Ramos (cell line): ENCODE data around the gene GHRHR.

Experiments
- in situ Hi-C: fragments of 300-500 bp; cut with MboI; formaldehyde crosslinking; loops from one replicate; pipeline ENCODE4 v1.14.3; 2022; ENCODE audit warnings: low sequenced_read_pairs; ENCODE audit not compliant: unreplicated experiment

GHRHR gene

DNA sequence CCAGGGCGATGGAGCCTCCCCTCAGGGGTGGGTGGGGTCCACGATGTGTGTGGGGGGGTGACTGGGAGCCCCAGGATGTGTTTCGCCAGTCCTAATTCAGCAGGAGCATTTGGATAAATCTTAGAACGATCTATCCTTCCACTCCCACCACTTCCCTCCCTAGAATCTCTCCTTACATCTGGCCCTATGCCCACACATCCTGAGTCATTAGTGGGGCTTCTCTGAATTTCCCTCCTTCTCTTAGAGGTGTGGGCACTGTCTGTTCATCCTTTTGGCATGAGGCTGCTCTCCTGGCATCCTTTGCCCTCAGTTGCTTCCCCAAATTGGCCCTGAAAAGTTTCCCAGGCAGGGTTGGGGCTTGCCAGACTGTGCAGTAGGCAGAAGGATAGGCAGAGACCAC lies 1.6 kb downstream of the GHRHR start:
- in situ Hi-C loops = no loop called here

DNA sequence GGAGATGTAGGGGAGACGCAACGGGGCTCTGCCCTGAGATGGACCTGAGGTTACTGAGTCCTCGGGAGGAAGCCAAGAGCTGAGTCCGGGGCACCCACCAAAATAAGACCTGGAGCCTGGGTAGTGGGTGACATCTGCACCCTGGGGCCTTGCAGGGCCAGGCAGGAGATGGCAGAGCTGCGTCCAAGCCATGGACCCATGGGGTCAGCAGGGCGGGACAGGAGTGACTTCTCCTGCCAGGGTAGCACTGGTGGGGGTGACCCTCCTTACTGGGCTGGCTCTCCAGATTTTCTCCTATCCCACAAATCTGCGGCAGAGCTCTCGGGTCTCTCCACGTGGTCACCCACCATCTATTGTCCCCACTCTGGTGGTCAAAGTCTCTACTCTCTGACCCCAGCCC lies 2.1 kb downstream of the GHRHR start:
- in situ Hi-C loops = no loop called here

DNA sequence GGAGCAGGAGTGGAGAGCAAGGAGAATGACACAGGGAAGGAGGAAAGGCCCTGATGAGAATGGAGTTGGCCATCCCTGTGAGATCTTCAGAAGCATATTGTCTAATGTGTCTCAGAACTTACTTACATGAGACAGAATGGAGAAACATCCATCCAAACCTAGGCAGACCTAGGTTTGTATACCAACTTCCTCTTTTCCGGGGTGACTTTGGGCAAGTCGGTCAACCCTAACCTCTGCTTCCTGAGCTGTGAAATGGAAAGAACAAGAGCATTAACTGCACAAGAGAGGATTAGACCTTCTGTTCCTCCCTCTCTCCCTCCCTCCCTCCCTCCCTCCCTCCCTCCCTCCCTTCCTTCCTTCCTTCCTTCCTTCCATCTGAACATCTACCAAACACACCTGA lies 4.5 kb downstream of the GHRHR start:
- in situ Hi-C loops = no loop called here

DNA sequence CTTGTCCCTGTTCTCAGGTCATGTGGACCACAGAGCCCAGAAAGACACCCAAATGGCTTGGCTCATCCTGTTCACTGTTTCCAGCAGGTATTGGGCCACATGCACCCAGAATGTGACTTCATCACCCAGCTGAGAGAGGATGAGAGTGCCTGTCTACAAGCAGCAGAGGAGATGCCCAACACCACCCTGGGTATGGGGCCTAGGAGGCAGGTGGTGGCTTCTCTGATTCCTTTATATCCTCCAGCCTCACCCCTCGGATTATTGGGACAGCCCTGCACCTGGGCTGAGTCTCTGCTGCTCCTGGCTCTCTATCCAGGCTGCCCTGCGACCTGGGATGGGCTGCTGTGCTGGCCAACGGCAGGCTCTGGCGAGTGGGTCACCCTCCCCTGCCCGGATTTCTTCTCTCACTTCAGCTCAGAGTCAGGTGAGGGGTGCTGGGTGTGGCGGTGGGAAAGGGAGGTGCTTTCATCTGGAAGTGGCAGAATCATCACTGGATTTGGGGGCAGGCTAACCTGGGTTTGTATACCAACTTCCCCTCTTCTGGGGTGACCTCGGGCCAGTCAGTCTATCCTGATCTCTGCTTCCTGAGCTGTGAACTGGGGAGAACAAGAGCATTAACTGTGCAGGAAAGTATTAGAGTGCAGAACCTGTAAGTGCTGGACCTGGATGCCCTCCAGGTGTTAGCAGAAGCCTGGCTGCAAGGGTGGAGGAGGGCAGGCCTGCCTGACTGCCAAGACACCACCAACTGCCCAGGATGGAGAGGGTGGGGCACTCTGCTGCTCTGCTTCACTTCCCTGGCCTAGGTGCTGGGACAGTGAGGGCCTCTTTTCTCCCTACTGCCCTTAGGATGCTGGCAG lies 5.2 kb downstream of the GHRHR start:
- in situ Hi-C loops = no loop called here

DNA sequence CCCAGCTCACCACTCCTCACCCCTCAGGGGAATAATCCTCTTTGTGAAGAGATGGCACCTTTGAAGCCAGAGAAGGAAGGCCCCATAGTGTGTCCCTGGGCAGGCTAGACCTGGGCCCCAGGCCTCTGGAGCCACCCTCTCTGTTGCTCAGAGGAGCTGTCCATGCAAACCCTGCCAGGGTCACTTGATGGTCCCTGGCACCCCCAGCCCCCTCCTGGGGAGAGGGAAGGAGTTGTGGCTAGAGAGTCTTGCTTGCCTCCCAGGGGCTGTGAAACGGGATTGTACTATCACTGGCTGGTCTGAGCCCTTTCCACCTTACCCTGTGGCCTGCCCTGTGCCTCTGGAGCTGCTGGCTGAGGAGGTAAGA lies 5.8 kb downstream of the GHRHR start:
- in situ Hi-C loops = no loop called here

DNA sequence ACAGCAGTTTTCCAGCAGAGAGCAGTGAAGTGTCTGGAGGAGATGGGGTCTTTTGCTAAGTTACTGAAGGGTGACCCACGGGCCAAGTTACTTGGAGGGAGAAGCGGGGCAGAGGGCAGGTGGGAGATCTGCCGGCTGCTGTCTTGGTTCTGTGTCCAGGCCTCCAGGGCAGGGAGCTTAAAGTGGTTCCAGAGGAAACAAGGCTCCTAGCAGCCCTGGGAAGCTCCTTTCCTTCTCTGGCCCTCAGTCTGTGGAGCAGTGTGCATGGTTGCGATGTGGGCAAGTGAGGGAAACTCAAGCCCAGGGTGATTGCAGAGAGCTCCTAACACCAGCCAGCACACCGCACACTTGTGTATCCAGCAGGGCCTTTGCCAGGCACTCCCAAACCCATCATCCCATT lies 6.3 kb downstream of the GHRHR start:
- in situ Hi-C loops = no loop called here

DNA sequence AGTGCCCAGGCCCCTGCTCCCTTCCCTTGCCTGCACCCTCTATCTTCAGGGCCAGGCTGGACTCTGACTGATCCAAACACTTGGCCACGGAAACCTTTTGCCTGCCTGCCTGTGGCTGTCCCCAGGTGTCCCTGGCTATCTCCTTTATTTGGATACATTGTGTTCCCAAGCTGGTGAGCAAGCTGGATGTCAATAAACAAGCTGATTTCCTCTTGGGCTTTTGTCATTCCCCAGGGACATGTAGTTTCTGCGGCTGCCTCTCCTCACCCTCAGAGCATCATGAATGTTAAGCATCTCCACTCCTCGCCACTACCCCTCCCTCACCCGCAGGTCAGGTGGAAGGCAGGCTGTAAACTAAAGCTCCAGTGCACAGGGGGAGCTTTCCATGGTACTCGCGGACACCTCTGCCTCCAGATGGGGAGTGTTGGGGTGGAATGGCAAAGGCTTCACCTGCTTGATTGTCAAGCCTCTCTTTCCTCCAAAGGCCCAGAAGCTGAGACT lies 6.9 kb downstream of the GHRHR start:
- in situ Hi-C loops = no loop called here

DNA sequence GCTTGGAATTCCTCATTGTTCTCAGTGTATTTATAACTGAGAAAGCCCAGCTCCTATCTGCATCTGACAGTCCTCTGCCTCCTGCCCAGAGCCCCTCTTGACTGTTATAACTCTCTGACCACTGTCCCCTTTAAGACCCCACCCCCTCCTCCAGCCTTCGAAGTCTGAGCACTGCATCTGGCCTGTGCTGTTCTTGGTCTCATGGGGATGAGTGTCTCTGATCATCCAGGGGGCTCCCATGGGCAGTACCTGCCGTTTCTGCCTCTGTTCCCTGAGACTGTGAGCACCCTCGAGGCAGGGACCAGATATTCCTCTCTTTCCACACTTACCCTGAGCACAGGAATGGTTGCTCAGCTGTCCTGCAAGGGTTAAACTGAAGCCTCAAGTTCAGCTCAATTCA lies 7.7 kb downstream of the GHRHR start:
- in situ Hi-C loops = no loop called here

DNA sequence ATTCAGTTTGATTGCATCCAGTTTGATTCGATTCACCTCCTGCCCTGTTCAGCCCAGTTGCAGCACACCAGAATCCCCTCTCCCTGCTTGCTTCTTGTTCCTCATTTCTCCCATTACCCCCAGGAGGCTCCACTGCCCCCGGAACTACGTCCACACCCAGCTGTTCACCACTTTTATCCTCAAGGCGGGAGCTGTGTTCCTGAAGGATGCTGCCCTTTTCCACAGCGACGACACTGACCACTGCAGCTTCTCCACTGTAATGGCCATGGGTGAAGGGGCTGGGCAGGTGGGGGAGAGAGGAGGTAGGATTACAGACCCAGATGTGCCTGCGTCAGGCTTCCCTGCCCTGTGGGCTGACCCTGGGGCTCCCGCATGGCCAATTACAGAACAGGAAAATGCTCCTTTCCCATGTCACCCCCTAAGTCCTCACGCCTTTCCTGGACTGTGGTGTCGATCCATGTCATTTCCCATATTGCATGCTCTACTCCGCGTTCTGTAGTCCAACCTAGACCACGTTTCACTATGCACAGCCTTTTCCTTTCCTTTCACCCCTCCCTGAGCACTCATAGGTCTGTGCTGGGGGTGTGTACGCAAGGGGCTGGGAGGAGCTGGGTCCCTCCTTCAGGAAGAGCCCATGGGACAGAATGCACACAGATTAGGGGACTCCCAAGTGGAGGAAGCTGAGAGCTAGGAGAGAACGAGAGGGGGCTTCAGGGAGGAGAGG lies 8.2 kb downstream of the GHRHR start:
- in situ Hi-C loops = no loop called here

DNA sequence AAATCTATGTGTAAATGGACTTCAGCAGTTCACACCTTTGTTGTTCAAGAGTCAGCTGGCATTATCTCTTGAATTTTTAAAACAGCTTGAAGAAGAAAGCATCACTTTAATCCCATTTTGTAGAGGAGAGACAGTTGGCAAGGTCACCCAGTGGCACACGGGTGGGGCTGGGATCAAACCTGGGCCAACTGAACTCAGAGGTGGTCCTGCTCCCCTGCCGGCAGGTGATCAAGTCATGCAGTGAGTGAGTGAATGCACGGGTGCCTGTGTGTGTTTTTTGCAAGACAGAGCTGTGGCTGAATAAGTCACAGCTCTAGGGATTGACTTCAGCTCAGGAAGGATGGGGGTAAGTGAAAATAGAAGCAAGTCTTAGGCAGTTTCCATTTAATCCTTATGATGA lies 9.5 kb downstream of the GHRHR start:
- in situ Hi-C loops = no loop called here

DNA sequence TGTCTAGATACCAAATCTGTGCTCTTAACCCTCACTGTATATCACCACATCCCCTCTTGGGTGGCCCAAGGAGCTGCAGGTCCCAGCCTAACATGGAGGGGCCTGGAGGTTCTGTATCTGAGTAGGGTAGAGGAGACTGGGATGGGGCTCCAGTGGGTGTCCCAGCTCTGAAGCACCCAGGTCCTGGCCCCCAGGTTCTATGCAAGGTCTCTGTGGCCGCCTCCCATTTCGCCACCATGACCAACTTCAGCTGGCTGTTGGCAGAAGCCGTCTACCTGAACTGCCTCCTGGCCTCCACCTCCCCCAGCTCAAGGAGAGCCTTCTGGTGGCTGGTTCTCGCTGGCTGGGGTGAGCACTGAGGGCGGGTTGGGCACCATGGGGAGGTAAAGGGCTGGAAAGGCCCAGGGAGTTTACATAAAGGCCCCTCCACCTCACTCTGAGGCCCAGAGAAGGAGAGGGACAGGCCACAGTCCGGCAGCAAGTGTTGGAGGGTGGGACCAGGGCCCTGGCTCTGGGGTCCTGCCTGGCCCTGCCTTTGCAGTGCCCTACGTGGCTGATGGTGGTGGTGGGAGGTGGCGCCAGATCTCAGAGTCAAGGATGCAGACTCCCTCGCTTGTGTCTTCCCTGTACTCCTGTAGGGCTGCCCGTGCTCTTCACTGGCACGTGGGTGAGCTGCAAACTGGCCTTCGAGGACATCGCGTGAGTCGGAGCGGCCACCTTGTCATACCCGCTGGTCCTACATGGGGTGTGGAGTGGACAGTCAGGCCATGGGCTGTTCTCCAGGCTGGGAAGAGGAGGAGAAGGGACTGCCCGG lies 10.2 kb downstream of the GHRHR start:
- in situ Hi-C loops = no loop called here

DNA sequence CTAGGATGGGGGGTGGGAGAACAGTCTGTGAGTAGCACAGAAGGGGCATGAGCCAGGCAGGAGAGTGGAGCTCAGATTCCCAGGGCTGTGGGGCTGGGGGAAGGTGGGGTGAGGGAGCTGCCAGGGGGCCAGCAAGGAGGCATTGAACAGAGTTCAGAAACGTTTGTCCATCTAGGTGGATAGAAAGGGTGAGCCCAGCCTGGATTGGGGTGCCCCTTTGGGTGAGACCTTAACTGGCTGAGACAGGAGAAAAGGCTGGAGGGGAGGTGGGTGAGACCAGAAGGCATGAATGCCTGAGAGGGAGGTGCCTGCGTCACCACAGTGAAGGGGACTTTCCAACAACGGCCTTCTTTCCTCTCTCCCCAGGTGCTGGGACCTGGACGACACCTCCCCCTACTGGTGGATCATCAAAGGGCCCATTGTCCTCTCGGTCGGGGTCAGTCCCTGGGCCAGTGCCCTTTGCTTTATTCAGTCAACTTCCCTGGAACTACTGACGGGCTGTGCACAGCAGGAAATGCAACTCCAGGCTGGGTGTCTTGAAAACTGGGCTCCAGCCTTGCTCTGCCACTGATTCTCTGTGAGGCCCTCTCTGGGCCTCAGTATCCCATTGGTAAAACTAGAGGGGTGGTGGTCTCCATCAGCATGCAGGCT lies 11.0 kb downstream of the GHRHR start:
- in situ Hi-C loops = loop anchor here (5.0 kb wide), 1 partner anchor 172 kb away; no protein-coding TSS in a partner anchor

DNA sequence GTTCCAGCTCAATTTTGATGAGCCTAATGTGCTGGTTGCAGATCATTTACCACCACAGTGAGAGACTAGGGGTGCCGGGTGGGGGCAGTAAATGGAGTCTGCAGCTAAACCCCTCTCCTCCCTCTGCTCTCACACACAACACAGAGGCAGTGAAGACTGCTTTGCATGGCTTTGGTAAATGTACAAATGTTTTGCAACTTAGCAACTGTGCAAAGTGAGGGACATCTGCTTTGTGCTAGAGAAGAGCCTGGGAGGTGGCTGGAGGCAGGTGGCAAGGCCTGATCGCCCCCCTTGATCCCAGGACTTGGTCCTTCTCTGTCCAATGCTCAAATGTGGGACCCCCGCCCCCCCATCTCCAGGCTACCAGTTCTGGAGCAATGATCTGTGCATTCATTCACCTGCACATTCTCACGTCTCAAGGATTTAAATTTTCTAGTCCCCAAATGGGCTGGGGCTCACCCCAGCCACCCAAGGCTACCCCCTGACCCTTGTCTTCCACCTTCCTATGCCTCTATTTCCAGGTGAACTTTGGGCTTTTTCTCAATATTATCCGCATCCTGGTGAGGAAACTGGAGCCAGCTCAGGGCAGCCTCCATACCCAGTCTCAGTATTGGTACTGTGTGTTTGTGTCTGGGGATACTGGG lies 11.6 kb downstream of the GHRHR start:
- in situ Hi-C loops = loop anchor here (5.0 kb wide), 1 partner anchor 173 kb away; no protein-coding TSS in a partner anchor

DNA sequence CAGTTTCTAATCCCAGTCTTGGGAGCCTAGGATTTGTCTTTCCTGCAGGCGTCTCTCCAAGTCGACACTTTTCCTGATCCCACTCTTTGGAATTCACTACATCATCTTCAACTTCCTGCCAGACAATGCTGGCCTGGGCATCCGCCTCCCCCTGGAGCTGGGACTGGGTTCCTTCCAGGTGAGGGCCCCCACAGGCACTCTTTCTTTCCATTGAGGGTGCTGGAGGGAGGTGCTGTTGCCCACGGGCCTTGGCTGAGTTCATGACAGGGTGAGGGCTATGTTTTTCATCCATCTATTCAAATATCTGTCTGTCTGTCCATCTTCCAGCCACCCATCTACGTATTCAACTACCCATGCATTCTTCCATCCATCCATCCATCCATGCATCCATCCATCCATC lies 12.6 kb downstream of the GHRHR start:
- in situ Hi-C loops = loop anchor here (5.0 kb wide), 1 partner anchor 174 kb away; no protein-coding TSS in a partner anchor

DNA sequence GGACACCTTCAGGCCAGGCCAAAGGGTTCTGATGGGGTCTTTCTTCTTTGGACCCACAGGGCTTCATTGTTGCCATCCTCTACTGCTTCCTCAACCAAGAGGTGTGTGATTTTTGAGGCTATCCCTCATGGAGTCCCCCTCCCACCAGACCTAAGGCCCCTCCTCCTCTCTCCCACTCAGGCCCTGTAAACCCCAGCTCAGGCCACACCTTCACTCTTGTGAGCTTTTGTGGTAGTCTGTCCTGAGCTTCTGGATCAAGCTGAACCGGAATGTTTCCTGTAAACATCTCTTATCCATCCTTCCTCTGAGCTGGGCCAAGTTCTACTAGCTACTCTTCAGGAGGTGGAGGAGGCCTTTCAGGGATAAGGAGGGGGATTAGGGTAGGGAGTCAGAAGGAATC lies 13.5 kb downstream of the GHRHR start:
- in situ Hi-C loops = loop anchor here (5.0 kb wide), 1 partner anchor 175 kb away; no protein-coding TSS in a partner anchor

DNA sequence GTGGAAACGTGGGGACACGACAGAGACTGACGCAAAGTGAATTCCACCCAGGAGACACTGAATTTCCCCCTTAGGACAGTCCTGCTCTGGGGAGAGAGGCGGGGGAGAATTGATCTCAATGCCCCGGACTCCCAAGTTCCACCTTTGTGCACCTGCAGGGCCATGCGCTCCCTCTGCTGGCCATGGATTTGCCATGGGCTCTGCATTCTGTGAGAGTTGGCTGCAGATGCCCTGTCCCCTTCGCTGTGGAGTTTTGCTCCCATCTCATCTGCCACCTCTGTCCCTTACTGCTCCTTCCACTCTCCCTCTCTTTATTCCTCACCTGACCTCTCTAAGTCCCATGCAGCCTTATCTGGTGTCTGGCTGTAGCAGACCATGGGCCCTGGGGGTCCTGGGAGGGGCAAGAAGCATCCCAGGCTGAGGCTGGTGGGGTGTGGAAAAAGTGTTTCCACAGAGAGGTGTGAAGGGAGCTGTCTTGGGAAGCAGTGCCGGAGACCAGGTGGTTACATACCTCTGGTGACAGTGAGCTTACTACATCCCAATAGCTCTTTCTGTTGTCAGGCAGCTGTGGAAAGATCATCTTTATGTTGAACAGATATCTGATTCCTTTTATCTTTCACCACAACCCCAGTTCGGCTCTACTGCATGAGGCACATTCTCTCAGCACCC lies 14.3 kb downstream of the GHRHR start:
- in situ Hi-C loops = loop anchor here (5.0 kb wide), 1 partner anchor 176 kb away; no protein-coding TSS in a partner anchor

DNA sequence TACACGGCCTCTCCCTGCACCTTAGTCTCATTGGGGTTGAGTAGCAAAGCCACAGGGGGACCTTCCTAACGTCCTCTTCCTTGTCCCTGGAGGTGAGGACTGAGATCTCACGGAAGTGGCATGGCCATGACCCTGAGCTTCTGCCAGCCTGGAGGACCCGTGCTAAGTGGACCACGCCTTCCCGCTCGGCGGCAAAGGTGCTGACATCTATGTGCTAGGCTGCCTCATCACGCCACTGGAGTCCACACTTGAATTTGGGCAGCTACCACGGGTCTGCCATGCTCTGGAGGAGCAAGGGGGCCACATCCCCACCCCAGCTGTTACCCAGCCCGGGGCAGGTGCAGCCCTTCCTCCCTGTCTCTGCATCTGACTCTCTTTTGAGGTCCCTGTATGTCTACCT lies 15.3 kb downstream of the GHRHR start:
- in situ Hi-C loops = loop anchor here (5.0 kb wide), 1 partner anchor 177 kb away; no protein-coding TSS in a partner anchor

DNA sequence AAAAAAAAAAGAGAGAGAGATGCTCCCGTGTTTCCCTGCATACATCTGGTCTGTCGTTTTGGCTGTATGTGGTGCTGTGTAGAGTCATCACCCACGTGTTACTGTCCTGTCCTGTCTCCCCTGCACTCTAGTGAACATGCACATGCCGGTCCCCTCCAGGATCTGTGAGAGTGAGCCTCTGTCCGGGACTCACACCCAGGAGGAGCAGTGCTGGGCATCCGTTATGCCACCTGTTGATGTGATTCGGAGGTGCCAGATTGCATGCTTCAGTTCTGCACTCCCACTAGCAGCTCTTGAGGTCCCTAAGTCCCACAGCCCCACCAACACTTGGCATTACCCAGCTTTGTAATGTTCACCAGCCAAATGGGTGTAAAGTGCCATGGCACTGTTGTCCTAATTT lies 16.4 kb downstream of the GHRHR start:
- in situ Hi-C loops = loop anchor here (5.0 kb wide), 1 partner anchor 147 kb away; no protein-coding TSS in a partner anchor

DNA sequence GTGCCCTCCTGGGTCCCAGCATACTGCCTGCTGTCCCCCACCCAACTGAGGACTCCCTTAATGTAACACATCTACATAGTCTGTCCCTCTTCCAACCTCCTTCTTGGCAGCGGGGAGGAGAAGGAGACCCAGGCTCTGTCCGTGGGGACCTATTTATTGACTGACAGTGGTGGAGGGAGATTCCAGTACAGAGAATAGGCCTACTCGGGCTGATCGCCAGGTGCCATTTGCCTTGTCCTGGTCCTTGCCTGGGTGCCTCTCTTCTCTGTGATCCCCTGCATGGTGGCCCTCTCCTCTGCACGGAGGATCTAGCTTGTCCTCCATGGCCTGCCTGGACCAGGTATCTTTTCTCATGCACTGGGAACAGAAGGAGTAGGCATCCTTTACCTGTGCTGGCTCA lies 17.0 kb downstream of the GHRHR start:
- in situ Hi-C loops = loop anchor here (5.0 kb wide), 1 partner anchor 147 kb away; no protein-coding TSS in a partner anchor
